ENCODE data around the gene LPA. TPM values are rescaled to one million over a fixed set of nuclear protein-coding genes. Genes with fewer than 3 reads are reported as not detected.

LPA gene
- total and polyA plus RNA-seq, 2 of the 13 experiments (the other 11 are each of a cell fraction or from before 2014, with no cell fraction given): not detected

- no peaks in the 10 kb centered on the region for H3K79me2 ChIP-seq (ENCODE audit: insufficient read depth, low read length)
- DNase-seq (ENCODE audit: low spot score) (no peak), ATAC-seq (no peak), FAIRE-seq (no peak)
- BruUV-seq (replicated peaks): no TSS peak
- H3K9ac ChIP-seq (ENCODE audit: insufficient read depth, low read depth, low read length): no peak overlapping the region
- in situ Hi-C loops (cut with HindIII; ENCODE audit: extremely low pct_ligation_motif_present, low pct_unique_long_range_greater_than_20kb) (loop anchor here (25.0 kb wide), 1 partner anchor 156 kb away; no protein-coding TSS in a partner anchor), intact Hi-C loops (cut with micrococcal nuclease; ENCODE audit: unreplicated experiment) (loop anchor here (1.0 kb wide), 1 partner anchor 148 kb away; no protein-coding TSS in a partner anchor)
- no peak overlapping the region for H3K4me3 ChIP-seq (replicated peaks in 1 of 3; ENCODE audit: insufficient read depth in 1 of 3, low read depth in 2 of 3, low read length in 3 of 3)
- no peaks in the 10 kb centered on the region for H3K4me1 ChIP-seq (ENCODE audit: insufficient read depth, low read length)
- CTCF ChIA-PET (ENCODE audit: low intra/inter-chr PET ratio, low total read pairs): interaction anchor here (2.1 kb wide), 1 partner anchor 148 kb away, joined by 17 read pairs; no protein-coding TSS in a partner anchor
- H4K20me1 ChIP-seq (ENCODE audit: insufficient read depth, low read length): no peaks in the 10 kb centered on the region
- no peaks in the 10 kb centered on the region for H3K27me3 ChIP-seq (ENCODE audit: control insufficient read depth in 1 of 2, insufficient read depth in 2 of 2, low read length in 2 of 2)
- H2AFZ ChIP-seq (ENCODE audit: low read length): no peak overlapping the region
- TF ChIP-seq SP1 (IDR thresholded peaks at IDR 0.05) (0 out of 2 replicates have a peak, but pooled peaks have one; percentile 46), SP1 (CRISPR knock-in tag; IDR thresholded peaks at IDR 0.05) (no peak), ZBTB38 (CRISPR knock-in tag; IDR thresholded peaks at IDR 0.05) (no peak), ZFP91 (CRISPR knock-in tag; IDR thresholded peaks at IDR 0.05; ENCODE audit: borderline replicate concordance) (no peak), XRCC5 (optimal IDR thresholded peaks at IDR 0.05; ENCODE audit: low read length) (no peak), PPARG (CRISPR knock-in tag; conservative IDR thresholded peaks at IDR 0.05) (no peak), FOXM1 (CRISPR knock-in tag; IDR thresholded peaks at IDR 0.05) (no peak), FOXK2 (IDR thresholded peaks at IDR 0.05) (0 out of 2 replicates have a peak, but pooled peaks have one; percentile 6), FOXA1 (IDR thresholded peaks at IDR 0.05) (0 out of 2 replicates have a peak, but pooled peaks have one; percentile 13), FOXA1 (CRISPR knock-in tag; IDR thresholded peaks at IDR 0.05) (no peak), ZFP36 (IDR thresholded peaks at IDR 0.05; ENCODE audit: borderline replicate concordance, low read depth, low read length, partially characterized antibody) (no peak), HMG20A (CRISPR knock-in tag; IDR thresholded peaks at IDR 0.05; ENCODE audit: borderline replicate concordance) (no peak), ZZZ3 (CRISPR knock-in tag; IDR thresholded peaks at IDR 0.05; ENCODE audit: borderline replicate concordance) (no peak), ZNF512 (CRISPR knock-in tag; IDR thresholded peaks at IDR 0.05) (no peak), IKZF1 (IDR thresholded peaks at IDR 0.05) (0 out of 2 replicates have a peak, but pooled peaks have one; percentile 55), ARNTL (CRISPR knock-in tag; IDR thresholded peaks at IDR 0.05) (no peak), NBN (conservative IDR thresholded peaks at IDR 0.05) (0 out of 2 replicates have a peak, but pooled peaks have one; percentile 78), CREB1 (IDR thresholded peaks at IDR 0.05) (peak; percentile 86), CREB1 (CRISPR knock-in tag; IDR thresholded peaks at IDR 0.05) (no peak)
- TF ChIP-seq, protein P1, sequence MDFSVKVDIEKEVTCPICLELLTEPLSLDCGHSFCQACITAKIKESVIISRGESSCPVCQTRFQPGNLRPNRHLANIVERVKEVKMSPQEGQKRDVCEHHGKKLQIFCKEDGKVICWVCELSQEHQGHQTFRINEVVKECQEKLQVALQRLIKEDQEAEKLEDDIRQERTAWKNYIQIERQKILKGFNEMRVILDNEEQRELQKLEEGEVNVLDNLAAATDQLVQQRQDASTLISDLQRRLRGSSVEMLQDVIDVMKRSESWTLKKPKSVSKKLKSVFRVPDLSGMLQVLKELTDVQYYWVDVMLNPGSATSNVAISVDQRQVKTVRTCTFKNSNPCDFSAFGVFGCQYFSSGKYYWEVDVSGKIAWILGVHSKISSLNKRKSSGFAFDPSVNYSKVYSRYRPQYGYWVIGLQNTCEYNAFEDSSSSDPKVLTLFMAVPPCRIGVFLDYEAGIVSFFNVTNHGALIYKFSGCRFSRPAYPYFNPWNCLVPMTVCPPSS (IDR thresholded peaks at IDR 0.05): 0 out of 2 replicates have a peak, but pooled peaks have one; percentile 34
- TF ChIP-seq, protein P2, sequence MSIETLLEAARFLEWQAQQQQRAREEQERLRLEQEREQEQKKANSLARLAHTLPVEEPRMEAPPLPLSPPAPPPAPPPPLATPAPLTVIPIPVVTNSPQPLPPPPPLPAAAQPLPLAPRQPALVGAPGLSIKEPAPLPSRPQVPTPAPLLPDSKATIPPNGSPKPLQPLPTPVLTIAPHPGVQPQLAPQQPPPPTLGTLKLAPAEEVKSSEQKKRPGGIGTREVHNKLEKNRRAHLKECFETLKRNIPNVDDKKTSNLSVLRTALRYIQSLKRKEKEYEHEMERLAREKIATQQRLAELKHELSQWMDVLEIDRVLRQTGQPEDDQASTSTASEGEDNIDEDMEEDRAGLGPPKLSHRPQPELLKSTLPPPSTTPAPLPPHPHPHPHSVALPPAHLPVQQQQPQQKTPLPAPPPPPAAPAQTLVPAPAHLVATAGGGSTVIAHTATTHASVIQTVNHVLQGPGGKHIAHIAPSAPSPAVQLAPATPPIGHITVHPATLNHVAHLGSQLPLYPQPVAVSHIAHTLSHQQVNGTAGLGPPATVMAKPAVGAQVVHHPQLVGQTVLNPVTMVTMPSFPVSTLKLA (IDR thresholded peaks at IDR 0.05): peak; percentile 2; the same call in 1 of the 2 replicates
- H3K27ac ChIP-seq (ENCODE audit: extremely low read length, insufficient read depth, low read length): no peak overlapping the region
- 29% methylated on average over 2 of the region's 2 CpGs for WGBS (ENCODE audit: low lambda C conversion rate)
- H3K4me2 ChIP-seq (ENCODE audit: low read depth, low read length): no peak overlapping the region
- H3K9me3 ChIP-seq (ENCODE audit: low read length): no peaks in the 10 kb centered on the region
- POLR2A ChIA-PET: no interaction called here
- H3K36me3 ChIP-seq (replicated peaks in 1 of 2; ENCODE audit: control insufficient read depth in 1 of 2, insufficient read depth in 2 of 2, low read length in 2 of 2): no peaks in the 10 kb centered on the region
These were observed 4.5 kb upstream of the LPA start for GRCh38 chr6:160668589-160668988.
